GM04503 (cell line): ENCODE results near the gene RASA3.
"Not testable (repeated sequence)": the region's sequence is repeated elsewhere in the genome, so short reads cannot be mapped to it uniquely, and the experiment has no call there.

Experiments
- DNase-seq: peaks from one replicate; pipeline ENCODE4 v3.0.0-alpha.2; 2012; ENCODE audit warnings: low read depth

RASA3 gene, protein sequence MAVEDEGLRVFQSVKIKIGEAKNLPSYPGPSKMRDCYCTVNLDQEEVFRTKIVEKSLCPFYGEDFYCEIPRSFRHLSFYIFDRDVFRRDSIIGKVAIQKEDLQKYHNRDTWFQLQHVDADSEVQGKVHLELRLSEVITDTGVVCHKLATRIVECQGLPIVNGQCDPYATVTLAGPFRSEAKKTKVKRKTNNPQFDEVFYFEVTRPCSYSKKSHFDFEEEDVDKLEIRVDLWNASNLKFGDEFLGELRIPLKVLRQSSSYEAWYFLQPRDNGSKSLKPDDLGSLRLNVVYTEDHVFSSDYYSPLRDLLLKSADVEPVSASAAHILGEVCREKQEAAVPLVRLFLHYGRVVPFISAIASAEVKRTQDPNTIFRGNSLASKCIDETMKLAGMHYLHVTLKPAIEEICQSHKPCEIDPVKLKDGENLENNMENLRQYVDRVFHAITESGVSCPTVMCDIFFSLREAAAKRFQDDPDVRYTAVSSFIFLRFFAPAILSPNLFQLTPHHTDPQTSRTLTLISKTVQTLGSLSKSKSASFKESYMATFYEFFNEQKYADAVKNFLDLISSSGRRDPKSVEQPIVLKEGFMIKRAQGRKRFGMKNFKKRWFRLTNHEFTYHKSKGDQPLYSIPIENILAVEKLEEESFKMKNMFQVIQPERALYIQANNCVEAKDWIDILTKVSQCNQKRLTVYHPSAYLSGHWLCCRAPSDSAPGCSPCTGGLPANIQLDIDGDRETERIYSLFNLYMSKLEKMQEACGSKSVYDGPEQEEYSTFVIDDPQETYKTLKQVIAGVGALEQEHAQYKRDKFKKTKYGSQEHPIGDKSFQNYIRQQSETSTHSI

DNA sequence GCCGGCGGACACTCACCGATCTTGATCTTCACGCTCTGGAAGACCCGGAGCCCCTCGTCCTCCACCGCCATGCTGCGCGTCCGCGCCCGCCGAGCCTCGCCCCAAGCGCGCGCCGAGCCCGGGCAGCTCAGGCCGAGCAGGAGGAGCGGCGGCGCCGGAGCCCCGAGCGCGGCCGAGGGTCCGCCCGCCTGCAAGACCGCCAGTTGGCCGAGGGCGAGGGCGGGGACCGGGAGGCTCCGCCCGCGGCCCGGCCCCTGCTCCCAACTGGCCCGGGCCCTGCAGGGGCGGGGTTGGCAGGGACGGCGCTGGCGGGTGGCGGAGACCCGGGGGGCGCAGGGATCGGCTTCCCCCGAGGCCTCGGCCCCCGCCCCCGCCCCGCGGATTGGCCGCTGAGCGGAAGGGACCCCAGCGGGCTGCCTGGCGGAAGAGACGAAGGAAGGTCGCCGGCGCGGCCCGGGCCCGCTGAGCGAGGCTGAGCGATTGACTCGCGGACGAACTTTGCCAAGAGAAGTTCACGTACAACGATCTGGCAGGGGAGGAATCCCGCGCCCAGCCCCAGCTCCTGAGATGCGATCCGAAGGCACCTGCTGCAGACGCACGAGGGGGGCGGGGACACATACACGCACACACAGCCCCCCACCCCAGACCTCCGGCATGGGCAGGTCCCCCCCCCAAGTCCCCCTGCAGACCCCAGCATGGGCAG lies at the start of gene RASA3:
RASA3 (minus strand) TSS at position 205 of the 703 bp plus-strand sequence; CDS start at position 71, 134 bp downstream.
- DNase-seq, result no peak

DNA sequence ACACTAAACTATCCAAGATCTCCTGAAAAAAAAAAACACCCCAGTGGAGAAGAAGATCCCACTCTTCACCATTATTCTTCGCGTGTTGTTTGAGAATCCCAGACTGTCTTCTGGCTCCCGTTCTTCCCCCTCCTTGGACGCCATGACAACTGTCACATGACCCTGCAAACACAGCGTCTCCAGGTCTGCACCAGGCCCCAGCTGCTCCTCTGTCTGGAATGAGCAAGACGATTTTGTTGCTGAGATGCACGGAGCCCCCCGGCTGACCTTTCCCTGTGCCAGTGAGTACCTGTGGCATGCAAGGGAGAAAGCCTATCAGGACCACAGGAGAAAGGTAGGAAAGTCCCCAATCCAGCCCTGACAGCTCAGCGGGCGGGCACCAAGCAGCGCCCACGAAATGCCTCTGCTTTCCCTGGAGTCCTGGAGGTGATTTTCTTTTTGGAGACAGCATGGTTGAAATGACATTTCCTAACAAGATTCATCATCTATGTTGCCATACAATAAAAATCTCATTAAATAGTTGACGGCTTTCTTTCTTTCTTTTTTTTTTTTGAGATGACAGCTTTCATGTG lies 46.8 kb upstream of the RASA3 start, which contains the start of gene CFAP97D2:
CFAP97D2 (plus strand) TSS at position 171 of the 572 bp plus-strand sequence; CDS start at position 245, 74 bp downstream.
- DNase-seq, result no peak

DNA sequence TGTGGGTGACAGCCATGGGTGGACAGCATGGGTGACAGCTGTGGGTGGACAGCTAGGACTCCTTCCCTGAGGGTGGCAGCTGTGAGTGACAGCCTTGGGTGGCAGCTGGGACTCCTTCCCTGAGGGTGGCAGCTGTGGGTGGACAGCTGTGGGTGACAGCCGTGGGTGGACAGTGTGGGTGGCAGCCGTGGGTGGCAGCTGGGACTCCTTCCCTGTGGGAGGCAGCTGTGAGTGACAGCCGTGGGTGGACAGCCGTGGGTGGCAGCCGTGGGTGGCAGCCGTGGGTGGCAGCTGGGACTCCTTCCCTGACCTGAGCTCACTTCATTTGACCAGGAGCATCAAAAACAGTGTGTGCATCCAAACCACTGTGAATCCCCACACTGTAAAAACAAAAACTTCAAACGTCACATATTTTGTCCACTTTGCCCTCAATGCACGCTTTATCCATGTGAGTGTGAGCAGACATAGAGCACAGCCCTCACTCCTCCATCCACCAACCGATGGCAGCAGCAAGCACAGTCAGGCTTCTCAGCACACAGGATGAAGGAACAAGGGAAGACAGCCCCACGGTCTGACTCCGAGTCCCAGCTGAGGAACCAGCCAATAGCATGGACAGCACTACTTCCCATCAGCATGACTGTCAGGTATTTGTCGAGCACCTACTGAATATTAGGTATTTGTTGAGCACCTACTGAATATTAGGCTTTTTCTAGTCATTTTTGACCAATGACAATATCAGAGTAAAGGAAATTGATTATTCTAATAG lies 45.0 kb upstream of the RASA3 start:
- no peak for DNase-seq

DNA sequence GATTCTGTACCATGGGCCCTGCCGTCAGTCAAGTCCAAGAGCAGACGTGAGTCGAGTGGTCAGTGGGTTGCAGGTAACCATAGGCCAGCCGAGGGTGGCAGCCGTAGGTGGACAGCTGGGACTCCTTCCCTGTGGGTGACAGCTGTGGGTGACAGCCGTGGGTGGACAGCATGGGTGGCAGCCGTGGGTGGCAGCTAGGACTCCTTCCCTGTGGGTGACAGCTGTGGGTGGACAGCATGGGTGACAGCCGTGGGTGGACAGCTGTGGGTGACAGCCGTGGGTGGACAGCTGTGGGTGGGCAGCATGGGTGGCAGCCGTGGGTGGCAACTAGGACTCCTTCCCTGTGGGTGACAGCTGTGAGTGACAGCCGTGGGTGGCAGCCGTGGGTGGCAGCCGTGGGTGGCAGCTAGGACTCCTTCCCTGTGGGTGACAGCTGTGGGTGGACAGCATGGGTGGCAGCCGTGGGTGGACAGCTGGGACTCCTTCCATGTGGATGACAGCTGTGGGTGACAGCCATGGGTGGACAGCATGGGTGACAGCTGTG lies 44.0 kb upstream of the RASA3 start:
- DNase-seq, result not testable (repeated sequence)

DNA sequence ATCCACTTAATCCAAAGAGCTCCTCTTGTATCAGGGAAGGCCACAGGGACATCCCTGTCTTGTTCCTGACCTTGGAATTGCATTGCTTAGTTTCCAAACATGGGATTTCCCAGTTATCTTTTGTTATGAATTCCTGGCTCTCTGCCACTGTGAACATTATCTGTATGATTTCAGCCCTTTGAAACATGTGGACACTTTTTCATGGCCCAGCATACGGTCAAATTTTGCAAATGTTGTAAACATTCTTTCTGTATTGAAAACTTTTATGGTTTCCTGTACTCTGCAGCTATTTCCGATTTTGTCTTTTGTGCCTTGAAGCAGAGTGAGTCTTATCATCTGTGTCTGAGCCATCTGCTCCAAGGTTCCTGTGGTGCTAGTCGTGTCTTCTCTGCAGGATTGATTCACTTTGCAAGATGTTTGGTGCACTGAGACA lies 42.1 kb upstream of the RASA3 start:
- no peak for DNase-seq

DNA sequence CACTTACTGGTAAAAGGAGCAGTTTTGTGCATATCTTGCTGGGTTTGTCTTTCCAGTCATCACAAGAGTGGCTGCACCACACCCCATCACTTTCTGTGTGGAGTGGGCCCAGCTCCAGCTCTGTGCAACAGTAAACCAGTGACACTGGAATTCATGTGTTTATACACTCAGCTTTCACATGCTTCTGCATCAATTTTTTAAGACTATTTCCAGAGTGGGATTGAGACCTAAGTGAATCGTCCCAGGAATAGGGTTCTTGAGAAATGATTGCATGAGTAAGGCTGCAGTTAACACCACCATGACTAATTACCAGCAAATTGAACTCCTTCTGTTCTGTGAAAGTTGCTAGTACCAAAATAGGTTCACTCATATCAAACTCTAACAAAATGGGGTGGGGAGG lies 41.3 kb upstream of the RASA3 start:
- no peak for DNase-seq

DNA sequence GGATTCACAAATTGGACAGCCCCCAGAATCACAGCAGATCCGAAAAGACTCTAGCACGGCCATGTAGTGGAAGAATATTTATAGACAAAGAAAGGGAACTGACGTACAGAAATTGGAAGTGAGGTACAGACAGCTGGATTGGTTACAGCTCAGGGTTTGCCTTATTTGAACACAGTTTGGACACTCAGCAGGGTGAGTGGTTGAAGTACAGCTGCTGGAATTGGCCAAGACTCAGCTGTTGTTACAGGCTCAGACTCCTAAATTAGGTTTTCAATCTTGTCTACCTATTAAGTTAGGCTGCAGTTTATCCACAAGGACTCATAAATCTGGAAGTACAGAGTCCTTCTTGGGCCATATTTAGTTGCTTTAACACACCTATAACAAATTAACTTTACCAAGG lies 40.8 kb upstream of the RASA3 start:
- DNase-seq, result no peak

DNA sequence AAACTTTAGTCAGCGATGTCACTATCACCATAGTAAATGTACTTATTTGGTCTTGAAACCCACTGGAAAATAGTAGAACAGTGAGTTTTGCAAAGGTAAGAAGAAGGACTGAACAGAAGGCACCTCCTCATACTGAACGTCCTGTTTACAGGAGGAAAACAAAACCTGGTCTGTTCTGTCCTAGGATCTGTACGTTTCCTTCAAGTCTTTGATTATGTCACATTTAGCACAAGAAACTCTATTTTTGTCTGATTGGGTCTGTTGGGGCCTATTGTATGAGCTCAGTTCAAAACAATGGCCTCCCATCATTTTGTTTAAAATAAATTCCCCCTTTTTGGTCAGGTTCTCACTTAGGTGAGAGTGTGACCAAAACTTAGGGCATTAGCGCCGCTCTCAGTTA lies 35.5 kb upstream of the RASA3 start:
- DNase-seq, result no peak

DNA sequence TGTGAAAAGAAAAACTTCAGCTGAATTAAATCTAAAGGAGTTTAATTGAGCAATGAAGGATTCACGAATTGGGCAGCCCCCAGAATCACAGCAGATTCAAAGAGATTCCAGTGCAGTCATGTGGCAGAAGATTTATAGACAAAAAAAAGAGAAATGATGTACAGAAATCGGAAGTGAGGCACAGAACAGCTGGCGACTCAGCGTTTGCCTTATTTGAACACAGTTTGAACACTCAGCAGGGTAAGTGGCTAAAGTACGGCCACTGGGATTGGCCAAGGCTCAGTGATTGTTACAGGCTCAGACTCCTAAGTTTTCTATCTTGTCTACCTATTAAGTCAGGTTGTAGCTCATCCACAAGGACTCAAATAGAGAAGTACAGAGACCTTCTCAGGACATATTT lies 35.0 kb upstream of the RASA3 start:
- DNase-seq, result no peak

DNA sequence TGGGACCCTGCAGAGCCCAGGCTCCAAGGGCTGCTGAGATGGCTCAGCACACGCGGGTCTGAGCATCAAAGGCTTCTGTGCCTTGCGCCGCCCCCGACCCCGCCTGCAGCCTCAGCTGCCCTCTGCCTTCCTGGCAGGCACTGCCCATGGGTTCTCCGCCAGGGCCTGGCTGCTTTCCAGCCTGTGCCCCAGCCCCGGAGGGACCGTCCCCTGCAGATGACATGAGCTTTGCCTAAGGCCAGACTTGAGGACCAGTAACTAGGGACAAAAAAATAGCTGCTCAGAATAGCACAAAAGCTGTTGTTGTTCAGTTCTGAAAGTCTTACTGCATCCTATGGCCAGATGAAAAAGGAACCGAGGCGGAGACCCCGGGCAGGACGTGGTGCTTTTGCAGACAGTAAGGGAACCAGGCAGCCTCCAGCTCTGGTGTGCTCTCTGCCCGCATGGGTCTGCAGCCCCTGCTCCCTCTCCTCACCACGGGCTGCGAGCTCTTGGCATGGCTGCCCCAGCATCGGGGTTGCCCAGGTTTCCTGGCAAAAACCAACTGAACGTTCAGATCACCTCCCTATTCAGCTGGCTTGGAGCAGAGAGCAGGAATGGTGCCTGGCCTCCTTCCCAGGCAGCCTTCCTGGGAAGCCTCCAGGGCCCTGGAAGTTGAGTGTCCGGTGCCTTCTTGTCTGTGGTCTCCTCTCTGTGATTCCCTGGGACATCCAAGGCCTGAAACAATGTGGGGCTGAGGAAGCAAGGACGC lies 34.1 kb upstream of the RASA3 start:
- no peak for DNase-seq

DNA sequence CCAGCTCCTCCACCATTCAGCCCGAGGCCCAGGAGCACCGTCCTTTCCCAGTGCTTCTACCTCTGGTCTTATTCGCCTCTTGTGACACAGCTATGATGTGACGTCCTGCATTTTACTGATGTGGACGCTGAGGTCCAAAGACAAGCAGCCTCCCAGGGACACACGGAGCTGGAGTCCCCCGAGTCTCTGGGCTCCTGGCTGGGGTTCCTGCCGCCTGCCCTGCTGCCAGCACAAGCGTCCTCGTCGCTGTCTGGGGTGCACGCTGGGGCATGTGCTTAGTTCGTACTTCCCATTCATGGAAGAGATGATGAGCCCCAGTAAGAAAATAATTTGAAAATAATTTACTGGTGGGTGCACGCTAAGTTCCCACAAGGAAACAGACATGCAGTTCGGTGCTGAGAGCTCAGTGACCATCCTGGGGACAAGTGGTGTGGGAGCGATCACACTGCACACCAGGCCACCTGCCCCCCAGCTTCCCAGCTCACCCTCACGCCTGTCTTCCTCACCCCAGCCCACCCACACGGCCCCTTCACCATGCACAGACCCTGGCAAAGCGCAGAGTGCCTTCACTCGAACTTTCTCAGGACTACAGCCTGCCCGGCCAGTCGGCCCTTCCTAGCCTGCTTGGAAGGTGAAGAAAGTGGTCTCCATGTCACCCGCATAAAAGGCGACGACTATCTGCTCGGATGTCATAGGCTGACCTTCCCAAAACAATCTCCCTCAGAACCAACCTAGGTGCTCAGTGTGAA lies 32.4 kb upstream of the RASA3 start:
- DNase-seq, result no peak

DNA sequence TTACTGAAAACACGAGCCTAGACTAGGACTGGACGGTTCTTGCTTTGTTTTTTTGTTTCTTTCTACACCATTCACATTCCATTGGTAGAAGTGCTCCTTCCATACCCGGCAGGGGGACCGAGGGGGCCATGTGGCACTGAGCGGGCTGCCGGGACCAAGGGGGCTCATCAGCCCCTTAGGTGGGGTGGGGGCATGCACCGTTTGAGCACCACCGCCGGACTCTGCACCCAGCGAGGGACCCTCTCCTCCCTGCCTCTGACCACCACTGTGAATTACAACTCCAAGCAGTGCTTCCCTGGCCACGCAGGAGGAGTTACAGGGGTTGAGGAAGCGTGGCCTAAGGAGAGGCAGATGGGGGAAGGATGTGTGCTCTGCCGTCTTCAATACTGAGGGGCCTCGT lies 31.6 kb upstream of the RASA3 start:
- no peak for DNase-seq

DNA sequence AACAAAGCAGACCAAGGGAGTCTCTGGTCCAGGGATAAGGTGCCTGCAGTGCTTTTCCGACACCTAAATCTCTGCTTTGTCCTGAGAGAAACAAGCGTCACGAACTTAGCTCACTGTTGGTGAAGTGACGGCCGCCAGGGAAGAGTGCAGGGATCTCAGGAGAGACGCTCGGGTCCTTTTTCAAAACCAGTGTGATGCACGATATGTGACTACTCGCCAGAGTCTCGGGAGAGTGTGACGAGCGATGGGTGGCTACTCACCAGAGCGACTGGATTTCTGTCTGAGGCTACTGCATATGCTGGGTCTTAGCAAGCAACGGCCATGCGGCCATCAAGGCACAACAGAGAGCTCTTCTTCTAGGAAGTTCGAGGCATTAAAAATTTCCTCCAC lies 30.1 kb upstream of the RASA3 start:
- DNase-seq, result no peak

DNA sequence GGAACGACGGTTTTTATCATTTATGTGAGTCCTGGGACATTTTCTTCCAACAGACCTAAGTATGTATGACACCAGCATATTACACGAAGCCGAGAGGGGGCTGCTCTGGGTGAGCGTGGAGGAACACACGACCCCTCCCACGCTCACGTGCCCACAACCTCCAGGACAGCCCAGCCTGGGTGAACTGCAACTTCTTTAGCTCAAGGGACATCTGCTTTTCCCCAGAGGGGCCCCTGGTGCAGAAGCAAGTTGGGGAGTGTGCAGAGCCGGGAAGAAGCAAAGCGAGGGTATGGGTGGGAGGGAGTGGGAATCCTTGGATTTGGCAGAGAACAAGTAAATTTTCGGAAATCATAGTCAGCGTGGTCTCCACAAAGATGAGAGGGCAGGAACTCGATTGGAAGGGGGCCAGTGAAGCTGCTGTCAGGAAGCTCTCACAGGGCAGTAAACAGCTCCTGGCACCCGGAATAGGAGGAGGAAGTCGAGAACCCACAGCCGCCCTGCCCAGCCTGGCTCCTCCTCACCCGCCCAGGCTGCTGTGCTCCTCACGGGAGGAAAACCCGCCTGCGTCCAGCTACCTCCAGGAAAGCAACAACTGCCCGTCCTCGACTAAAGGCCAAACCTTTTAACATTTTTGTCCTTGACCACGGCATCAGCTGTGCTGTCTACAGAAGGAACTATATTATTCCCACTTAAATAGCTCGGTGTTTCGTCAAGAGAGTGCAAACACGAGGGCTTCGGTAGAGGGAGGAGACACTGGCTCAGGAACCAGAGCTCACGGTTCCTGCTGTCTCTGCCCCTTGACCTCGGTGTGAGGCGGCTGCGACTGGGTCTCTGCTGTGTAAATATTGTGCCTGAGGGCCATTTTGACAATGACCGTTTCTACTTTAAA lies 29.5 kb upstream of the RASA3 start:
- DNase-seq, result no peak

DNA sequence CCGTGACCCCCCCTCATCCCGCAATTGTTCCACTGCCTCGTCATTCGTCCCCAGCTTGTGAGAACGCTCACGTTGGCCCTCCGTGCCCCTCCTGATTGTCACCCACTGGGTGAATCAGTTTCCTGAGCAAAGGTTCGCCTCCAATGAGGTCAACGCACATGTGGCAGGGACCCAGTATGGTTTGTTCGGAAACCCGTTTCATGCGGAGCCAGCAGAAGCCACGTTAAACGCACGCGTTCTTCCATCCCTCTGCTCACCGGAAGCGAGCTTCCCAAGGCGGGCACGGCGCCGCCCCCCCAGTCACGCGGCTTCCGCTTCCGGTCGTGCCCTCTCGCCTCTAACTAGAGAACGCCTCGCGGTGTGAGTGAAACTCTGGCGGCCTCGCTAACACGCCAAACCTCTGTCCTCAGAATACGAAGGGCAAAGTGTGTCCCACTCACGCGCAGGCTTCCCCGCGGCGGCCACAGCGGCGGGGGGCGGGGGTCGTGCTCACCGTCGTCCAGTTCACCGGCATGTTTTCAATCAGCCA lies 28.7 kb upstream of the RASA3 start:
- DNase-seq, result no peak

DNA sequence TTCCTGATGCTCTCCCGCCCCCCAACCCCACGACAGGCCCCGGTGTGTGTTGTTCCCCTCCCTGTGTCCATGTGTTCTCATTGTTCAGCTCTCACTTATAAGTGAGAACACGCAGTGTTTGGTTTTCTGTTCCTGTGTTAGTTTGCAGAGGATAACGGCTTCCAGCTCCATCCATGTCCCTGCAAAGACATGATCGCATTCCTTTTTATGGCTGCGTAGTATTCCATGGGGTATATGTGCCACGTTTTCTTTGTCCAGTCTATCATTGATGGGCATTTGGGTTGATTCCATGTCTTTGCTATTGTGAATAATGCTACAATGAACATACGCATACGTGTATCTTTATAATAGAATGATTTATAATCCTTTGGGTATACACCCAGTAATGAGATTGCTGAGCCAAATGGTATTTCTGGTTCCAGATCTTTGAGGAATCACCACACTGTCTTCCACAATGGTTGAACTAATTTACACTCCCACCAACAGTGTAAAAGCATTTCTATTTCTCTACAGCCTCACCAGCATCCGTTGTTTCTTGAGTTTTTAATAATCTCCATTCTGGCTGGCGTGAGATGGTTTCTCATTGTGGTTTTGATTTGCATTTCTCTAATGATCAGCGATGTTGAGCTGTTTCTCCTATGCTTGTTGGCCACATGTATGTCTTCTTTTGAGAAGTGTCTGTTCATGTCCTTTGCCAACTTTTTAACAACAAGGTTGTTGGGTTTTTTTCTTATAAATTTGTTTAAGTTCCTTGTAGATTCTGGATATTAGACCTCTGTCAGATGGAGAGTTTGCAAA lies 26.6 kb upstream of the RASA3 start:
- not testable (repeated sequence) for DNase-seq

DNA sequence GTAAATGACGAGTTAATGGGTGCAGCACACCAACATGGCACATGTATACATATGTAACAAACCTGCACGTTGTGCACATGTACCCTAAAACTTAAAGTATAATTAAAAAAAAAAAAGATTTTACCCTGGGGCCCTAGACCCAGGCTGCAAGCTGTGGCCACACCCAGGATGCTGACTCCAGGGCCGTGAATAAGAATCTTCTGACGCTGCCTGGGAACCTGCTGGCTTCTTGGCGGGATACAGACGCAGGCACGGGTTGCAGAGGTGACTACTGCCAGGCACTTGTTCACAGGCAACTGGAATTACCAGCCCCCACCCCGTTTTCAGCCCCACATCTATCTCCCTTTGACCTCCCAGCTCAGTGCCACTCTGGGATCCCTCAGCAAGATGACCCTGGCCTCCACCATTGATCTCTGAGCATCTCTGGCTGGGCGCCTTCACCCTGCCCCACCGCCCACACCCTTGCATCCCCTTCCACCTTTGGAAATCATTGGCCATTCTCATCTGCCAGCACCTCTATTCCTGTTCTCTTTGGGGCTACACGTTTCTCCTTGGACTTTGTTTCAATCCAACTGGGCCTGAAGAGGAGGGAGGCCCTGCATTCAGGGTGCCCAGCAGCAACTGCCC lies 25.6 kb upstream of the RASA3 start:
- no peak for DNase-seq
